CD4-positive, alpha-beta T cell treated with Interleukin-15 for 4 hours (primary cell): ENCODE measurements around the gene GOLGA2.

Experiments
- DNase-seq: peaks from one replicate; pipeline ENCODE4 v3.0.0-alpha.2; 2020; ENCODE audit warnings: low spot score

GOLGA2 gene, protein sequence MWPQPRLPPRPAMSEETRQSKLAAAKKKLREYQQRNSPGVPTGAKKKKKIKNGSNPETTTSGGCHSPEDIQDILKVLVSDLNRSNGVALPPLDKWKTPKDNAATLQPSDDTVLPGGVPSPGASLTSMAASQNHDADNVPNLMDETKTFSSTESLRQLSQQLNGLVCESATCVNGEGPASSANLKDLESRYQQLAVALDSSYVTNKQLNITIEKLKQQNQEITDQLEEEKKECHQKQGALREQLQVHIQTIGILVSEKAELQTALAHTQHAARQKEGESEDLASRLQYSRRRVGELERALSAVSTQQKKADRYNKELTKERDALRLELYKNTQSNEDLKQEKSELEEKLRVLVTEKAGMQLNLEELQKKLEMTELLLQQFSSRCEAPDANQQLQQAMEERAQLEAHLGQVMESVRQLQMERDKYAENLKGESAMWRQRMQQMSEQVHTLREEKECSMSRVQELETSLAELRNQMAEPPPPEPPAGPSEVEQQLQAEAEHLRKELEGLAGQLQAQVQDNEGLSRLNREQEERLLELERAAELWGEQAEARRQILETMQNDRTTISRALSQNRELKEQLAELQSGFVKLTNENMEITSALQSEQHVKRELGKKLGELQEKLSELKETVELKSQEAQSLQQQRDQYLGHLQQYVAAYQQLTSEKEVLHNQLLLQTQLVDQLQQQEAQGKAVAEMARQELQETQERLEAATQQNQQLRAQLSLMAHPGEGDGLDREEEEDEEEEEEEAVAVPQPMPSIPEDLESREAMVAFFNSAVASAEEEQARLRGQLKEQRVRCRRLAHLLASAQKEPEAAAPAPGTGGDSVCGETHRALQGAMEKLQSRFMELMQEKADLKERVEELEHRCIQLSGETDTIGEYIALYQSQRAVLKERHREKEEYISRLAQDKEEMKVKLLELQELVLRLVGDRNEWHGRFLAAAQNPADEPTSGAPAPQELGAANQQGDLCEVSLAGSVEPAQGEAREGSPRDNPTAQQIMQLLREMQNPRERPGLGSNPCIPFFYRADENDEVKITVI

DNA sequence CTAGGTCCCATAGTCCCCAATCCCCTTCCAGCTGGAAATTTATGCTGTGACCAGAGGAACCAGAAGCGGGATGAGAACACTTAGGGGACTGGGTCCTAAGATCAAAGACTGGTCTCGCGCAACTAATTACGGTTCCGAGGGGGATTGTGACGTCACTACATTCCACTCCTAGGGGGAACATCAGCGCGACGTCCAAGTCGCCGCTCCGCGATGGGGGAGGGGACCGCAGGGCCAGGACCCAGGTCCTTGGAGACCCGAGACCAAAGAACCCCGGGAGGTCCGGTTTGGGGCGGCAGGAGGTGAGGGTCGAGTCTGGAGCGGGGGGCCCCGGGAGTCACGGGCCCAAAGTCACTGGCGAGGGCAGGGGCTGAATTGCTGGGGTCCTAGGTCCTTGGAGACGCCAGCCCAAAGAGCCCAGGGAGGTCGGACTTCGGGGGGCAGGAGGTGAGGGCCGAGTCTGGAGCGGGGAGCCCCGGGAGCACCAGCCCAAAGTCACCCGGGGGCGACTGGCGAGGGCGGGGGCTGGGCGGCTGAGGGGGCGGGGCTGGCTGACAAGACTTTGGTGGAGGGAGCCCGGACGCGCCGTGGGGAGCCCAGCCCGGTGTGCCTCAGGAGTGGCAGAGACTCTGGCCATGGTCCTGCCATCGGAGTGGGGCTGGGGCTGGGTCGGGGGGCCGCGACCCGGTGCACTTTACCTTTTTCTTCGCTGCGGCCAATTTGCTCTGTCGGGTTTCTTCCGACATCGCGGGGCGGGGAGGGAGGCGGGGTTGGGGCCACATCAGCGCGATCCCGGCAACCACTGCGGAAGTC, at the start of gene GOLGA2:
GOLGA2 (minus strand) TSS at position 810 of the 810 bp plus-strand sequence; CDS start at position 779, 31 bp downstream.
- DNase-seq, result peak; percentile 6

DNA sequence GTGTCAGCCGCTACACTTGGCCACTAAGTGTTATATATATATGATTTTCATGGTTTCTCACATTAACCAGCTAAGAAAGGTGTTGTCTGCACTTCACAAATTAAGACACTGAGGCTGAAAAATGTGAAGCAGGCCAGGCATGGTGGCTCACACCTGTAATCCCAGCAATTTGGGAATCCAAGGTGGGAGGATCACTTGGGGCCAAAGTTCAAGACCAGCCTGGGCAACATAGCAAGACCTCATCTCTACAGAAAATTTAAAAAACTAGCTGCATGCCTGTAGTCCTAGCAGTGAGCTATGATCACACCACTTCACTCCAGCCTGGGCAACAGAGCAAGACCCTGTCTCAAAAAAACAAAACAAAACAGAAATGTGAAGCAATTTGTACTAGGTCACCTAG, 48.6 kb upstream of the GOLGA2 start:
- DNase-seq, result no peak

DNA sequence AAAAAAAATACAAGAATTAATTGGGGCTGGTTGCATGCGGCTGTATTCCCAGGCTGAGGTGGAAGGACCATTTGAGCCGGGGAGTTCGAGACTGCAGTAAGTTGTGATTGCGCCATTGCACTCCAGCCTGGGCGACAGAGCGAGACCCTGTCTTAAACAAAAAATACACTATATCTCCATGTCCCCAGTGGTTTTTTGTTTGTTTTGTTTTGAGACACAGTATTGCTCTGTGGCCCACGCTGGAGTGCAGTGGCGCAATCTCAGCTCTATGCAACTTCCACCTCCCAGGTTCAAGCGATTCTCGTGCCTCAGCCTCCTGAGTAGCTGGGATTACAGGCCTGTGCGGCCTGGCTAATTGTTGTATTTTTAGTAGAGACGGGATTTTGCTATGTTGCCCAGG, 48.0 kb upstream of the GOLGA2 start:
- DNase-seq, result no peak

DNA sequence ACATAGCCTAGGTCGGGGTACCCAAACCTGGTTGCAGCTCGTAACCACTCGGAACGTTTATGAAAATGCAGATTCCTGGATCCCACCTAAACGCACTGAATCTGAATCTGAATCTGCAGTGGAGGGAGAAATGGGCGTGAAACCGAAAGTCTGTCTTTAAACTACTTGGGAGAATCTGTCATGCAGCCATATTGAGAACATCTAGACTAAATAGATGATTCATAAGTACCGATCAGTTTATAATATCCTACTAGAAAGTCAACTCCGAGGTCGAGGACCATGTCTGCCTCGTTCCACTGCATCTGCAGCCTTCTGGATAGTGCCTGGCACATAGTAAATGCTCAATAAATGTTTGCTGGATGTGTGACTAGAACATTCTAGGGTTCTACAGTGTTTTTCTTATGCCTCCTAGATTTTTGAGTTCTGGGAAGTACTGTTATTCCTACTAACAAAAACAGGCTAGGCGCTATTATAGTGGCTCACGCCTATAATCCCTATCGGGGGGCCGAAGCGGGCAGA, 47.5 kb upstream of the GOLGA2 start:
- peak; percentile 33 for DNase-seq

DNA sequence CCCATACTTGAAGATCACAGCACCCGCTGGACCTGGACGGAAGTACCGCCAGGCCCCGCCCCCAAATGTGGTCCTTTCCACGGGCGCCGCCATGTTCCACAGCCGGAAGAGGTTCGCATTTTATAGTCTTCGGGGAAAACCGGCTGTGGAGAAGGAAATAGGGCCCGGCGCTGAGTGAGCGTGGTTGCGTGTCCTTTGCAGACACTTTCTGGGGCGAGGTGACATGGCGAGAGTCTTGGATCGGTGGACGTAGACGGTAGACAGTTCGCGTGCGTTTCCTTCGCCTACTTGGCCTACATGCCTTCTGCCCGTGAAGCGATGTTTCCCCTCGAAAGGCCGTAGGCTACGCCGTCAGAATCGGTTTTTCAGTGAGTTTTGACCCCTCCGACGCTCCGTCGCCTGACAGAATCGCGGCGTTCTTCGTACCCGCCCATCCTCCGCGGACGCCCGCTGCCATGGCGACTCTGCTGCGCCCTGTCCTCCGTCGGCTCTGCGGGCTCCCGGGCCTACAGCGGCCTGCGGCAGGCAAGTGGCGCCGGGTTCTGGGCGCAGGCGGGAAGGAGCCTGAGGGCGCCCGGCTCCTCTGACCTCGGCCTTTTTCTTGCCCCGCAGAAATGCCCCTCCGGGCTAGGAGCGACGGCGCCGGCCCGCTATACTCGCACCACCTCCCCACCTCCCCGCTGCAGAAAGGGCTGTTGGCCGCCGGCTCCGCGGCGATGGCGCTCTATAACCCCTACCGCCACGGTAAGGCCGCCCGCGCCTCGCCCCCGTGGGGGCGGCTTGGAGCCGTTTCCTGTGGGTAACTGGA, 46.8 kb upstream of the GOLGA2 start, which contains the start of the genes COQ4 and TRUB2:
COQ4 (plus strand) TSS at position 436 of the 808 bp plus-strand sequence; CDS start at position 456, 20 bp downstream.
TRUB2 (minus strand) TSS at position 44 of the 808 bp plus-strand sequence; CDS start at position 5, 39 bp downstream.
- peak; percentile 93 for DNase-seq

DNA sequence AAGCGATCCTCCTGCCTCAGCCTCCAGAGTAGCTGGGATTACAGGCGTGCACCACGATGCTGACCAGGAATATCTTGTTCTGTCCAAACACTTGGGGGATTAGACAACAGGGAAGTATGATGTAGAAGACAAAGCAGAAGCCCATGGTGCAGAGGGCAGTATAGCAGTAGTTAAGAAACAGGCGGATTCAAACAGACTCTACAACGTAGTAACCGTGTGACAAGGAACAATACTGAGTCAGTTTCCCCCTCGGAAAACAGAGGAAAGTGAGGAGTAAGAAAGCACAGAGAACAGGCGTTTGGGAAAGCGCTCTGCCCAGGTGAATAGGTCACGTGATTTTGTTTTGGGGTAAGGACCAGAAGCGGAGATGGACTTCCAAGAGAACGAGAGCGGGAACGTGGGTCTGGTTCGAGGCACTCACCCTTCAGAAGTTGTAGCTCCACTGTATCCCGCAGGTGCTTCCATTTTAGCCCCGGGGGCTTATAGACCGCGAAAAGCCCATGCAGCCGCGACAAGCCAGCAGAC, 46.1 kb upstream of the GOLGA2 start:
- DNase-seq, result no peak

DNA sequence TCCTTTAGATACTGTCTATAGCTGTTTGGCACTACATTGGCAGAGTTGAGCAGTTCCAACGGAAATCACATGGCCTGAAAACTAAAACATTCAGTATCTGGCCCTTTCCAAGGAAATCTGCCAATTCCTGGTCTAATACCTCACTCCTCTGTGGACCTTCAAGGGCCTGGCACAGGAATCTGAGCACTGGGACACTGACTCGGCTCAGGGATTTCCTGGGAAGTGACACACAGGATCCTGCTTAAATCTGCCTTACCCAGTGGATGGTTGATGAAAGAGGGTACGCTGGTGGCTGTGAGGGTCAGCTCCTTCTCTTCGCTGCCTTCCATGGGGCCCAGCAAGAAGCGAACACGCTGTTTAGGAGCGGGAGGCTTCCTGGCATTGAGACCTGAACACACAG, 45.5 kb upstream of the GOLGA2 start:
- no peak for DNase-seq

DNA sequence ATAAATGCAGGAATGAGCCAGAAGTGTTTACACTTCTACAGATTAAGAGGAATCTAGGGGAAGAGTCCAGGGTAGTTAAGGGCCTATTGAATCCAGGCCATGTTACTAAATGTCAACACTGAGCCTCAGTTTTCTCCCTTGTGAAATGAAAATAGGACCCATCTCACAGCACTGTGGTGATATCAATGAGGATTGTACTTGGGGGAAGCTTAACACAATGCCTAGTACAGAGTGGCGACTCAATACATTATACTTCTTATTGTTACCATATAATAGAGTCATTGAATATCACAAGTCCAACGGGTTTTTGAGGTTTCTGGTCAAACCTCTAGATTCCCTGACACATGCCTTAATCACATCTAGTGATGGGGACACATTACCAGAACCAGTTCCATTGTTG, 41.8 kb upstream of the GOLGA2 start:
- DNase-seq, result no peak

DNA sequence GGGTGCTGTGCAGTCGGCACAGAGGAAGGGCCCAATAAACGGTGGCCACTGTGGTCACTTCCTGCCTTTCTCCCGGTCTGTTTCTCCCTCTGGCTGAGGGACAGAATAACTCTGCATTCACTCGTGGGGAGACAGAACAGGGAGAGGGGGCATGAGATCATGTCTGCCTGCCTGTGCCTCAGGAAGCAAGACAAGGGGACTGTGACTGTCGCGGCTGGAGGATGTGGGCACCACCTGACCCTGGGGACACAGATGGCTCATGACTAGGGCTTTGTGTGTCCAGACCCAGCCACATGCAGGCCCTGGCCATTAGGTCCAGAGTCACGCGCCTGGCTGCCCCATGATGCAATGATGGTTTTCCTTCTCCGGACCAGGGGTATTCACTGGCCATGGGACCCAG, 40.6 kb upstream of the GOLGA2 start:
- DNase-seq, result no peak

DNA sequence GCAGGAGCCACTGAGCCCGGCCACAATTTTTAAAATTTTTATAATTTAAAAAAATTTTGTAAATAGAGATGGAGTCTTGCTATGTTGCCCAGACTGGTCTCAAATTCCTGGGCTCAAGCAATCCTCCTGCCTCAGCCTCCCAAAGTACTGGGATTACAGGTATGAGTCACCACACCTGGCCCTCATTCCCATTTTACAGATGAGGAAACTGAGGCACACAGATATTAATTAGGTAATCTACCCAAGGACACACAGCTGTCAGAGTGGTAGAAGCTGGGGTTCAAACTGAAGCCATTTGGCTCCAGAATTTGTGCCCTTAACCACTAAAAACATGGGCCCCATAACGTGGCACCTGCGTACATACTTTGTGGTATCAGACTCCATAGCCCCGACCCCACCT, 38.9 kb upstream of the GOLGA2 start:
- no peak for DNase-seq

DNA sequence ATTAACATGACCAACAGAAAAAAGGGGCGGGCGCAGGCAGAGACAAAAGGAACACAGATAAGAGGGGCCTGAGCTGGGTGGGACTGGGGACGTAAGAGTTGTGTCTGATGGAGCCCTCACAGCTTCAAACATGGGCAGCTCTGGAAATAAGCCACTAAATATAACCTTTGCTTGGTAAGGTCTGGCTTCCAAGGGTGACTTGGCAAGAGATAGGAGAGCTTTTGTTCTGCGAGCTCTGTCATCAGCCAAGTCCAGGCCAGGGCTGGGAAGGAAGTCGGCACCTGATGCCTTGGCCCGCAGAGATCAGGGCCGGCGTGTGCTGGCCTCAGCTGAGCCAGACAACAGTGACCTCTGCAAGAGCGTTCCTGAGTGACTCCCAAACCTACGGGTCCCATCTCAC, 34.7 kb upstream of the GOLGA2 start:
- no peak for DNase-seq

DNA sequence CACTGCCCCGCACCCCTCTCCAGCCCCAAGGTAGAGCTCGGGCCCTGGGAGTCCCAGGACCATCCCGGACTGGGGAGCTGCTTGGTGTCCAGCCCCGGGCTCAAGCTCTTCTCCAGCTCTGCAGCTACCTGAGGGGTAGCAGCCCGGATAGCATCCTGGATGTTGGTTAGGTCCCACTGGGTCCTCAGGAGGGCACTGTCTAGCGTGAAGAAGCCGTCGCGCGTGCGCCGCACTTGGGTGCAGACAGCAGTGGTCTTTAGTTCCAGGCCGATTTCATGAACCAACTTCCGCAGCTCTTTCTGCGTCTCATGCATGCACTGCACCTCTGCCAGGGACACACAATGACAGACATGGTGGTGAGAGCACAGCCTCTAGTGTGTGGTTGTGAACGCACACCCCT, 33.7 kb upstream of the GOLGA2 start:
- DNase-seq, result no peak

DNA sequence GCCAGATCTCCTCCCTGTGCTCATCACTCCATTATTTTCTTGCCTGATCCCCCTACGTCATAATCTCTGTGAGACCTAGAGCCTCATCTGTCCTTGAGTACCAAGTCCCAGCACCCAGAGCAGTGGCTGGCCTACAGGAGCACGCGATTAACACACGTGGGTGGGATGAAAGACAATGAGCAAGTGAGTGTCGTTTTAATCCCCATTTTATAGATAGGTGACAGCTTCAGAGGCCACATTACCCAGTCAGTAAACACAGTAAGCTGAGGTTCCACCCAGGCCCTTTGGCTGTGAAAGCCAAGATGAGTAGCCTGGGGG, 29.1 kb upstream of the GOLGA2 start:
- DNase-seq, result no peak

DNA sequence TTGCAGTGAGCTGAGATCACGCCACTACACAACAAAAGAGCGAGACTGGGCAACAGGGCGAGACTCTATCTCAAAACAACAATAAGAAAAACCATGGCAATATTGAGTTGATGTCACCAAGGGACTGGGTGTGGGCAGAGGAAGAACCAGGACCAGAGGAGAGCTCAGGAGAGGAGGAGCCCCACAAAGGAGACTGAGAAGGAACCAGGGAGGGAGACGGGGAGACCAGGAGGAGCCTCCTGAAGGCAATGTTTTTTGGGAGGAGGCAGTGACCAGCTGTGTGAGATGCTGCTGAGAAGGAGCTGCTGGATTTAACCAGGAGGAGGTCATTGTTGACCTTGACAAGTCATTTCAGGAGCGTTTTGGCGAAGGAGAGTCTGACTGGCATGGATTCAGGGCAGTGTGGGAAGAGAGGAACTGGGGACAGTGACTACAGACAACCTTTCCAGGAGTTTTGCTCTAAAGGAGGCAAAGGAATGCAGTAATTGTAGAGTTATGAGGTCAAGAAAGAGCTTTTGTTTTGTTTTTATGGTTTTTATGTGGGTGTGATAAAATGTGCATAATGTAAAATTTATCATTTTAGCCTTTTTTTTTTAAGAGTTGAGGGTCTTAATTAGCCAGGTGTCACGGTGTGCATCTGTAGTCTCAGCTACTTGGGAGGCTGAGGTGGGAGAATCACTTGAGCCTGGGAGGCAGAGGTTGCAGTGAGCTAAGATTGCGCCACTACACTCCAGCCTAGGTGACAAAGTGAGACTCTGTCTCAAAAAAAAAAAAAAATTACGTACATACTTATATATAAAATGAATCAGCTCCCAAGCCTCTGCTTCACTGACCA, 28.5 kb upstream of the GOLGA2 start:
- no peak for DNase-seq

DNA sequence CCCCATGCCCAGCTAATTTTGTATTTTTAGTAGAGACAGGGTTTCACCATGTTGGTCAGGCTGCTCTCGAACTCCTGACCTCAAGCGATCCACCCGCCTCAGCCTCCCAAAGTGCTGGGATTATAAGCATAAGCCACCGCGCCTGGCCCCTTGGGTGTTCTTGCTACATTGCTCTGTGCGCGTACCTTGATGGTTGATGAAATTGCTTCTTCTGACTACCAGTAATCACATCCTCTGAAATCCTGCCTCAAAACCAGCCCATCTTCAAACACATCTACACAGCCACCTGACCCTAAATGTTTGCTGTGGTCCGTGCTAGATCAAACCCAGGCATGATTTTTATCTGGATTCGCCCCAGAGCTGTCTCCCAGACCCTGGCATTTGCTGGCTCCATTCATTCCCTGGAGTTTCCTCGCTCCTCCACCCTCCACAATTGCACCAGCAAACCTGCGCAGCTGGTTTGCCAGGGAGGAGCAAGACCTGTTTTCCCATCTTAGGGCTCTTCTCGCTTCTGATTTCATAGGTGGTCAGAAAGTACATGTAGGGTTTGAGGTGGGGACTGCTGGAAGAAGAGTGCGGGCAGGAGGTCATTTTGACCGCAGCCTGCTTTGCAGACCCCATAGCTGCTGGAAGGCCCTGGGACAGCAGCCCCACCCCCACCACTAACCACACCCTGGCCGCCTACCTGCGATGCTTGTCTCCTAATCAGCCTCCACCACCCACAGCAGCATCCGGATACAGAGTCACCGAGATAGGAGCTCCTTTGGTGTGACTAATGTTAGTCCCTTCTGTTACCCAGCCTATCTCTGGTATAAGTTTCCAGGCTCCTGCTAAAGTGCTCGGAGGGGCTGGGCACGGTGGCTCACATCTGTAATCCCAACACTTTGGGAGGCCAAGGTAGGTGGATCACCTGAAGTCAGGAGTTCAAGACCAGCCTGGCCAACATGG, 23.0 kb upstream of the GOLGA2 start:
- no peak for DNase-seq

DNA sequence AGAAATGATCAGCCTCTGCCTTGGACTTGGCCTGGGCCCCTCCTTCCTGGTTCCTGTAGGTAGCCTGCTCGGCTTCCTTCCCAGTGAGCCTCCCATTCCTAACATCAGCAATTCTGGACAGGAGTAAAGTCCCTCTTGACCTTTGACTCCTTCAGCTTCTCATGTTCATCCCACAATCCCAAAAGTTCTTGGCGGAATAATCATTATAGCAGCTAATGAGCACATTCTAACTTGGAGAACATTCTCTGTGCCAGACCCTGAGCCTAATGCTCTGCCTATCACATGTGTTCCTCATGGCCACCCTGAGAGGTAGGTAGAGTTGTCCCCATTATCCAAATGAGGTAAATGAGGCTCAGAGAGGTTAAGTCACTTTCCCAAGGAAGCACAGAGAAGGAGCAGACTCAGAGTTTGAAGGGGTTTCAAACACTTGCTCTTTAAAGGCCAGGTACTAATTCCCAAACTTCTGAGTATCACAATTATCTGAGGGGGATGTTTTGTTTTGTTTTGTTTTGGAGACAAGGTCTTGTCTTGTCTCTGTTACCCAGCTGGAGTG, 21.5 kb upstream of the GOLGA2 start:
- no peak for DNase-seq

DNA sequence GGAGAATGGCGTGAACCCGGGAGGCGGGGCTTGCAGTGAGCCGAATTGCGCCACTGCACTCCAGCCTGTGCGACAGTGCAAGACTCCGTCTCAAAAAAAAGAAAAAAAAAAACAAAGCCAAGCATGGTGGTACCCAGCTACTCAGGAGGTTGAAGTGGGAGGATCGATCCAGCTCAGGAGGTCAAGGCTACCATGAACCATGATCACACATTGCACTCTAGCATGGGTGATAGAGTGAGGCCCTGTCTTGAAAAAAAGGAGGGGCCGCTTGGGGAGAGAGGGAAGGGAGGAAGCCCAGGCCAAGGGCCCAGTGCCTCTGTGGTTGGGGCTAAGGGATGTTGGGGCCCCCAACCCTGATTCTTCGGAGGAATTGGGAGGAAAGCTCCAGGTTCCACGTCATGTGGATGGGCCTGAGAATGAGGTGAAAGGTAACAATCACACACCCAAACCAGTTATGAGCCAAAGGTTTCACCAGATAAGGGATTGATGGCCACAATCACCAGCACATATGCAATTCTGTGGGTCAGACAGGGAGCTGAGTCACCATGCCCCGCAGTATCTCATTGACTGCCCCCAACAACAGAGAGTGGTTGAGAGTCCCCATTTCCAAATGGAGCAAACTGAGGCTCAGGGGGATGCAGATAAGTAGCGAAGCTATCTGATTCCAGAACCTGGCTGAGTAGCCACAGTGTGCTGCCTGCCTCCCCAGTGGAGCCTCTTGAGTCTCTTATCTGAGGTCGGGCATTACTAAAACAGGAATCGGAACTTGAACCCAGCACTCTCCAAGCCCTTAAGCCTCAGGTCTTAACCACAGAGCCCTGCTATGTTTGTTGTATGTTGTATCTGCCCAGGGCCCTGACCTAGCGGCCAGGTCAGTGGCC, 20.8 kb upstream of the GOLGA2 start:
- no peak for DNase-seq
